ENCODE measurements around the gene RHBDF2.

Gene RHBDF2

GRCh38 chr17:76504117-76504516, 2.9 kb upstream of the RHBDF2 start:
- no peak overlapping the region for H3K4ac ChIP-seq (ENCODE audit: low read depth, low read length)
- peaks cover 5% of the 10 kb centered on the region for H3K79me1 ChIP-seq (ENCODE audit: low read length)
- H2AFZ ChIP-seq (ENCODE audit: insufficient read depth, low read length, poor library complexity), result no peak overlapping the region
- H3K9me3 ChIP-seq (ENCODE audit: insufficient read depth, low read depth, low read length), result no peaks in the 10 kb centered on the region
- no peak overlapping the region for H3K4me2 ChIP-seq (ENCODE audit: low read length)
- H3K79me2 ChIP-seq (ENCODE audit: control insufficient read depth, insufficient read depth, low read length, poor library complexity), result no peaks in the 10 kb centered on the region
- no peak overlapping the region for H4K12ac ChIP-seq (ENCODE audit: low read depth, low read length)
- no CpG with 5 or more reads among the region's 7 CpGs for WGBS (ENCODE audit: extremely low coverage, insufficient coverage, insufficient read length)
- H3K4me3 ChIP-seq (ENCODE audit: low read depth, low read length), result no peak overlapping the region
- no peak overlapping the region for H3K18ac ChIP-seq (ENCODE audit: low read length)
- H4K8ac ChIP-seq (ENCODE audit: low read depth, low read length), result no peak overlapping the region
- H3K4me1 ChIP-seq (ENCODE audit: control insufficient read depth in 1 of 2, insufficient read depth in 2 of 2, low read length in 2 of 2), result peaks cover 15 to 23% of the 10 kb centered on the region in 2 experiments
- H3K23ac ChIP-seq (ENCODE audit: low read length), result no peak overlapping the region
- H3K27me3 ChIP-seq (ENCODE audit: insufficient read depth, low read length), result peaks cover 2% of the 10 kb centered on the region
- no peak overlapping the region for H4K91ac ChIP-seq (ENCODE audit: low read depth, low read length)
- H2BK12ac ChIP-seq (ENCODE audit: low read length), result no peak overlapping the region
- no peak for DNase-seq
- H2BK5ac ChIP-seq (ENCODE audit: low read depth, low read length, poor library complexity), result no peak overlapping the region
- no peak overlapping the region for H2BK120ac ChIP-seq (ENCODE audit: insufficient read depth, low read length, poor library complexity)
- H3K36me3 ChIP-seq (ENCODE audit: control insufficient read depth in 1 of 2, insufficient read depth in 2 of 2, low read length in 2 of 2), result no peaks in the 10 kb centered on the region
- no peak overlapping the region for H3K27ac ChIP-seq (ENCODE audit: low read depth, low read length)
- H2AK5ac ChIP-seq (ENCODE audit: low read length), result no peak overlapping the region
- H3K9ac ChIP-seq (ENCODE audit: low read length), result no peak overlapping the region
- H3K14ac ChIP-seq (ENCODE audit: low read length), result no peak overlapping the region

DNA sequence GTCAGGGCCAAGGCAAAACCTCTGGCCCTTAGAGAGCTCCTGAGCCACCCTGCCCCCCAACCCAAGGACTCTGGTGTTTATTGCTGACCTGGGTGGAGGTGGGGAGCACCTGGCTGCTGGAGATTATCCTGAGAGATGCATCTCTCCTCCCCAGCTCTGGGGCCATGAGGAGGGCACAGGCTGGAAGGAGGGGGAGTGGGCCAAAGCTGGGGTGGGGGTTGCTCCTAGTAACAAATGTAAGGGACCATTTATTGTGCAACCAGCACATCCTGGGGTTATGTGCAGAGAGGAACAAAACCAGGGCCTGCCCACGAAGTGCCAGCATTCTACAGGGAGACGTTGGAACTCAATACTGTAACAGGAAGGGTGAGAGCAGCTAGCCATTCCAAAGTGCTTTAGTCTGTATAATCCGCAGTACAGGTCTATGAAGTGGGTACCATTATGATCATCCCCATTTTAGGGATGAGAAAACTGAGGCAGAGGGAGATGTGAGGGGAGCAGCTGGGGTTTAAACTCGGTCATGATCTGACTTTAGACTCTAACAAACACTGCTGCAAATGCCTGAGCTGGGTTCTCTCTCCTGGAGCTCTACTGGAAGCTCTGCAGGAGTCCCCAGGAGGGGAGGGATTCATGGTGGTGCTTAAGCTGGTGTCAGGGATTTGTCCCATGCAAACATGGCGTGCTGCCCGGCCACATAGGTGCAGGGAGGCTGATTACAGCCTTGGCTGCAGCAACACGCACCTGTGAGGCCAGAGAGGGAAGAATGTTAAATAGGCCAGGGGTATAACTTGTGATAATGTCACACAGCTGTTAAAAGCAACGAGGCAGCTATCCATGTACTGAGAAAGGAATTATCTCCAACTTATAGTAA, 1.4 kb upstream of the RHBDF2 start:
- WGBS (ENCODE audit: extremely low coverage, insufficient coverage, insufficient read length), result no CpG with 5 or more reads among the region's 8 CpGs
- H3K27ac ChIP-seq (ENCODE audit: low read depth, low read length), result no peak overlapping the region

GRCh38 chr17:76501827-76502307, 644 bp upstream of the RHBDF2 start:
- Histone ChIP-seq H3K4me1 (ENCODE audit: control insufficient read depth in 1 of 2, insufficient read depth in 2 of 2, low read length in 2 of 2) (peaks cover 23 to 34% of the 10 kb centered on the region in 2 experiments), H3K4me3 (ENCODE audit: low read depth, low read length) (no peak overlapping the region), H2BK12ac (ENCODE audit: low read length) (no peak overlapping the region), H3K4ac (ENCODE audit: low read depth, low read length) (no peak overlapping the region), H3K18ac (ENCODE audit: low read length) (no peak overlapping the region), H3K4me2 (ENCODE audit: low read length) (peak overlapping the region; percentile 95), H2BK5ac (ENCODE audit: low read depth, low read length, poor library complexity) (no peak overlapping the region), H3K79me2 (ENCODE audit: control insufficient read depth, insufficient read depth, low read length, poor library complexity) (no peaks in the 10 kb centered on the region), H4K91ac (ENCODE audit: low read depth, low read length) (peak overlapping the region; percentile 3), H3K9me3 (ENCODE audit: insufficient read depth, low read depth, low read length) (peaks cover 4% of the 10 kb centered on the region), H4K8ac (ENCODE audit: low read depth, low read length) (peak overlapping the region; percentile 13), H3K14ac (ENCODE audit: low read length) (peak overlapping the region; percentile 33), H4K12ac (ENCODE audit: low read depth, low read length) (peak overlapping the region; percentile 12), H2AFZ (ENCODE audit: insufficient read depth, low read length, poor library complexity) (peak overlapping the region; percentile 24), H2AK5ac (ENCODE audit: low read length) (peak overlapping the region; percentile 1), H2BK120ac (ENCODE audit: insufficient read depth, low read length, poor library complexity) (no peak overlapping the region), H3K27me3 (ENCODE audit: insufficient read depth, low read length) (no peaks in the 10 kb centered on the region), H3K79me1 (ENCODE audit: low read length) (peaks cover 5% of the 10 kb centered on the region), H3K36me3 (ENCODE audit: control insufficient read depth in 1 of 2, insufficient read depth in 2 of 2, low read length in 2 of 2) (no peaks in the 10 kb centered on the region), H3K23ac (ENCODE audit: low read length) (no peak overlapping the region), H3K9ac (ENCODE audit: low read length) (no peak overlapping the region), H3K27ac (ENCODE audit: low read depth, low read length) (no peak overlapping the region)
- no peak for DNase-seq
- no CpG with 5 or more reads among the region's 11 CpGs for WGBS (ENCODE audit: extremely low coverage, insufficient coverage, insufficient read length)

More for the DNA sequence above, 1.4 kb upstream of the RHBDF2 start:
- Histone ChIP-seq H3K18ac (ENCODE audit: low read length) (no peak overlapping the region), H4K91ac (ENCODE audit: low read depth, low read length) (no peak overlapping the region), H3K79me2 (ENCODE audit: control insufficient read depth, insufficient read depth, low read length, poor library complexity) (no peaks in the 10 kb centered on the region), H3K27me3 (ENCODE audit: insufficient read depth, low read length) (no peaks in the 10 kb centered on the region), H2AK5ac (ENCODE audit: low read length) (no peak overlapping the region), H3K4me3 (ENCODE audit: low read depth, low read length) (no peak overlapping the region), H2BK5ac (ENCODE audit: low read depth, low read length, poor library complexity) (no peak overlapping the region), H3K4ac (ENCODE audit: low read depth, low read length) (no peak overlapping the region), H3K14ac (ENCODE audit: low read length) (no peak overlapping the region), H3K9ac (ENCODE audit: low read length) (no peak overlapping the region), H4K8ac (ENCODE audit: low read depth, low read length) (no peak overlapping the region), H3K36me3 (ENCODE audit: control insufficient read depth in 1 of 2, insufficient read depth in 2 of 2, low read length in 2 of 2) (no peaks in the 10 kb centered on the region), H3K4me2 (ENCODE audit: low read length) (no peak overlapping the region), H2AFZ (ENCODE audit: insufficient read depth, low read length, poor library complexity) (no peak overlapping the region), H3K9me3 (ENCODE audit: insufficient read depth, low read depth, low read length) (peaks cover under 1% of the 10 kb centered on the region), H3K23ac (ENCODE audit: low read length) (no peak overlapping the region), H3K79me1 (ENCODE audit: low read length) (peaks cover 5% of the 10 kb centered on the region), H4K12ac (ENCODE audit: low read depth, low read length) (no peak overlapping the region), H2BK120ac (ENCODE audit: insufficient read depth, low read length, poor library complexity) (no peak overlapping the region), H3K4me1 (ENCODE audit: control insufficient read depth in 1 of 2, insufficient read depth in 2 of 2, low read length in 2 of 2) (peaks cover 23 to 31% of the 10 kb centered on the region in 2 experiments), H2BK12ac (ENCODE audit: low read length) (no peak overlapping the region)
- DNase-seq, result no peak

- Histone ChIP-seq H3K4me1 (ENCODE audit: control insufficient read depth in 1 of 2, insufficient read depth in 2 of 2, low read length in 2 of 2) (peaks cover 23 to 34% of the 10 kb centered on the region in 2 experiments), H2BK12ac (ENCODE audit: low read length) (no peak overlapping the region), H3K36me3 (ENCODE audit: control insufficient read depth in 1 of 2, insufficient read depth in 2 of 2, low read length in 2 of 2) (no peaks in the 10 kb centered on the region), H4K12ac (ENCODE audit: low read depth, low read length) (no peak overlapping the region), H3K23ac (ENCODE audit: low read length) (no peak overlapping the region), H3K79me2 (ENCODE audit: control insufficient read depth, insufficient read depth, low read length, poor library complexity) (no peaks in the 10 kb centered on the region), H3K14ac (ENCODE audit: low read length) (peak overlapping the region; percentile 18), H2BK5ac (ENCODE audit: low read depth, low read length, poor library complexity) (no peak overlapping the region), H3K4me2 (ENCODE audit: low read length) (peak overlapping the region; percentile 95), H3K4me3 (ENCODE audit: low read depth, low read length) (peak overlapping the region; percentile 86), H3K18ac (ENCODE audit: low read length) (no peak overlapping the region), H4K8ac (ENCODE audit: low read depth, low read length) (peak overlapping the region; percentile 7), H2AFZ (ENCODE audit: insufficient read depth, low read length, poor library complexity) (peak overlapping the region; percentile 65), H4K91ac (ENCODE audit: low read depth, low read length) (peak overlapping the region; percentile 7), H2BK120ac (ENCODE audit: insufficient read depth, low read length, poor library complexity) (no peak overlapping the region), H3K79me1 (ENCODE audit: low read length) (peaks cover 5% of the 10 kb centered on the region), H2AK5ac (ENCODE audit: low read length) (no peak overlapping the region), H3K4ac (ENCODE audit: low read depth, low read length) (no peak overlapping the region), H3K9me3 (ENCODE audit: insufficient read depth, low read depth, low read length) (peaks cover 4% of the 10 kb centered on the region), H3K27ac (ENCODE audit: low read depth, low read length) (no peak overlapping the region), H3K9ac (ENCODE audit: low read length) (peak overlapping the region; percentile 34), H3K27me3 (ENCODE audit: insufficient read depth, low read length) (no peaks in the 10 kb centered on the region)
- DNase-seq, result no peak
- WGBS (ENCODE audit: extremely low coverage, insufficient coverage, insufficient read length), result no CpG with 5 or more reads among the region's 10 CpGs
Observed at GRCh38 chr17:76500747-76501017, 541 bp downstream of the RHBDF2 start.

Measured in trophoblast cell (in vitro differentiated cells and primary cell).